ENCODE data around the gene HTATIP2. TPM values are rescaled to one million over a fixed set of nuclear protein-coding genes. Genes with fewer than 3 reads are reported as not detected.

The HTATIP2 gene
- total and polyA plus RNA-seq, 3 experiments from 2014 or later: 49.6 to 52.4 (median 50.7) TPM

DNA sequence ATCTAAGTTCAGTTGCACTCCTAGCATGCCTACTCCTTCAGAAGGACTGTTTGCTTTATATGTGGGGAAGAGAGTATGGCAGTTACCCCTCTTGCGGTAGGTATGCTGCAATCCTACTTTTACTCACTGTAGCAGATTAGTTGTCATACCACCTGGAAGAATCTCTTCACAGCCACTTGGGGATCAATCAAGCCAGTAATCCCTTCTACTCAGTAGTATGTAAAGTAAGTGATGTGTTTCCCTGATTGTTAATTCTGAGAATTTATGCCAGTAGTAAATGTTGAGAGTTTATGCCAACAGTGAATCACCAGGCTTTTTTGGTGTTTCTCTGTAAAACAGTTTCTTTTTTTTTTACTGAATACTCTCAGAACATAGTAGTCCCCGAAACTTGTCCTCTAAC is 58.4 kb downstream of the HTATIP2 start:
- POLR2A ChIA-PET: no interaction called here
- no peak overlapping the region for H3K4me3 ChIP-seq (ENCODE audit: low read length)
- peaks cover 4 to 64% (median 27%) of the 10 kb centered on the region in 3 donors for H3K36me3 Mint-ChIP-seq
- H3K27me3 Mint-ChIP-seq: peaks cover 0 to under 1% of the 10 kb centered on the region in 2 donors
- no peak overlapping the region for H3K27ac Mint-ChIP-seq
- CTCF ChIA-PET: no interaction called here
- no peaks in the 10 kb centered on the region for H3K9me3 ChIP-seq (ENCODE audit: low read length)
- H3K4me1 Mint-ChIP-seq: peaks cover 3 to 6% (median 5%) of the 10 kb centered on the region in 3 donors
- H3K27ac ChIP-seq (ENCODE audit: low read depth, low read length): no peak overlapping the region
- H3K9me3 Mint-ChIP-seq: no peaks in the 10 kb centered on the region
- no peak overlapping the region for H3K4me3 Mint-ChIP-seq
- no peaks in the 10 kb centered on the region for H3K27me3 ChIP-seq (ENCODE audit: insufficient read depth, low read length, poor library complexity, severe bottlenecking)
- no peak for DNase-seq
- H3K4me1 ChIP-seq (ENCODE audit: insufficient read depth, low read length): no peaks in the 10 kb centered on the region
- no peaks in the 10 kb centered on the region for H3K36me3 ChIP-seq (ENCODE audit: insufficient read depth, low read length)

DNA sequence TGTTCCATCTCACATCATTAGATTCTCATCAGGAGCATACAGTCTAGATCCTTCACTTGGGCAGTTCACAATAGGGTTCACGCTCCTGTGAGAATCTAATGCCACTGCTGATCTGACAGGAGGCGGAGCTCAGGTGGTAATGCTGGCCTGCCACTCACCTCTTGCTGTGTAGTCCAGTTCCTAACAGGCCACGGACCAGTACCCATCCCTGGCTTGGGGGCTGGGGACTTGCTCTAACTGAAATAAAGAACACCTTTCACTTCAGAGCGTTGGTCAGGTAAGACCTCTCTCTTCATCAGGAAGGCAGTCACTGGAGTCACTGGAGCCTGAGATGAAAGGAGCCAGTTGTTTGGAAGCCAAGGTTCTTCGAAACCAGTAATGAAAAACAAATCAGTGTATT is 65.7 kb downstream of the HTATIP2 start:
- peaks cover 0 to 6% (median 0%) of the 10 kb centered on the region in 3 donors for H3K4me1 Mint-ChIP-seq
- H3K4me3 Mint-ChIP-seq: peak overlapping the region in 1 of 7 donors; percentile 51
- no peak overlapping the region for H3K27ac ChIP-seq (ENCODE audit: low read depth, low read length)
- H3K9me3 Mint-ChIP-seq: no peaks in the 10 kb centered on the region
- DNase-seq: no peak
- H3K4me3 ChIP-seq (ENCODE audit: low read length): no peak overlapping the region
- H3K36me3 Mint-ChIP-seq: peaks cover 0 to 41% (median 6%) of the 10 kb centered on the region in 3 donors
- H3K27me3 Mint-ChIP-seq: no peaks in the 10 kb centered on the region
- no peaks in the 10 kb centered on the region for H3K36me3 ChIP-seq (ENCODE audit: insufficient read depth, low read length)
- peak overlapping the region in 6 of 8 donors; percentile 5 to 88 (median 26) for H3K27ac Mint-ChIP-seq
- no peaks in the 10 kb centered on the region for H3K4me1 ChIP-seq (ENCODE audit: insufficient read depth, low read length)
- H3K27me3 ChIP-seq (ENCODE audit: insufficient read depth, low read length, poor library complexity, severe bottlenecking): no peaks in the 10 kb centered on the region
- no peaks in the 10 kb centered on the region for H3K9me3 ChIP-seq (ENCODE audit: low read length)
- POLR2A ChIA-PET: no interaction called here
- CTCF ChIA-PET: no interaction called here

Other genes starting within 250 kb of the HTATIP2 start
- gene DBX1, start 203.2 kb upstream of the HTATIP2 start, total RNA-seq: not detected
- gene DBX1, start 203.2 kb upstream of the HTATIP2 start, polyA plus RNA-seq: not detected
- gene PRMT3, start 24.0 kb downstream of the HTATIP2 start, total RNA-seq: 10 to 100 TPM; 50.0 to 54.4 TPM
- gene PRMT3, start 24.0 kb downstream of the HTATIP2 start, polyA plus RNA-seq: 5.4 TPM
- gene SLC6A5, start 235.9 kb downstream of the HTATIP2 start, total RNA-seq: not detected
- not detected for gene SLC6A5, start 235.9 kb downstream of the HTATIP2 start, polyA plus RNA-seq